ENCODE data around the gene GATAD1. TPM values are rescaled to one million over a fixed set of nuclear protein-coding genes. Genes with fewer than 3 reads are reported as not detected.

The GATAD1 gene
- total and polyA plus RNA-seq, 2 experiments from 2014 or later, result 15.4 to 30.8 TPM

DNA sequence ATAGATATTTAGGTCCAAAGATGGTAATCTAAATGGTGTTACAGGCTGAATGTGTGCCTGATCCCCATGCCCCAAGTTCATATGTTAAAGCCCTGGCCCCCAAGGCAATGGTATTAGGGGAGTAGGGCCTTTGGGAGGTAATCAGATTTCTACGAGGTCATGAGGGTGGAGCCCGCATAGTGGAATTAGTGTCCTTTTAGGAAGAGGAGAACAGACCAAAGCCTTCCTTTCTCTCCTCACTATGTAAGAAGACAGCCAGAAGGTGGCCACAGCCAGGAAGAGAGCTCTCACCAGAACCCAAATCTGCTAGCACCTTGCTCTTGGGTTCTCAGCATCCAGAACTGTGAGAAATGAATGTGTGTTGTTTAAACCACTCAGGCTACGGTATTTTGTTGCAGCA is 15.3 kb downstream of the GATAD1 start (continued):
- no peak for TF ChIP-seq ZNF462 (CRISPR knock-in tag; IDR thresholded peaks at IDR 0.05)
- TF ChIP-seq JUNB (IDR thresholded peaks at IDR 0.05; ENCODE audit: unreplicated experiment), result no peak
- TF ChIP-seq POLR2AphosphoS5 (IDR thresholded peaks at IDR 0.05; ENCODE audit: low read depth), result no peak
- no peak for TF ChIP-seq ZNF114 (CRISPR knock-in tag; IDR thresholded peaks at IDR 0.05)
- TF ChIP-seq NANOG (IDR thresholded peaks at IDR 0.05; ENCODE audit: borderline replicate concordance), result no peak
- no peak for TF ChIP-seq EZH2 (IDR thresholded peaks at IDR 0.05; ENCODE audit: low read depth, unreplicated experiment)

DNA sequence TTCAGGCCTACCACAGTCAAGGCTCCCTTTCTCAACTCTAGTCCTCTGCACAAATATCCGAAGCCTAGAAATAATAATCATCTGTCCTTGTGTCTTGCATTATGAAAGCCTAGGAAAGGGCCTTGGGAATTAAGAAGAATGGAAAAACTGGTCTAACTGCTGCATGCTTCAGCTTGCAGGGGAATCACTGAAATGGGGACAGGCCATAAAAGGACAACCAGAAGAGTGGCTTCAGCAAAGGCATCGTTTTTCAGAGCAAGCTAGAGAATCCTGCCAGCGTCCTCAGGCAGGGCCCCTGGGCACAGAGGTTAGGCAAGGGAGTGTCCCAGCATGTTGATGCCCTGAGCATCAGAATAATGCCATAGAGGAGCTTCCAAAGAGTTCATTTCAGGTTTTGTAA is 17.2 kb downstream of the GATAD1 start:
- Histone ChIP-seq H3K4me1 (ENCODE audit: insufficient read depth) (no peaks in the 10 kb centered on the region), H3K27ac (ENCODE audit: low read depth) (no peak overlapping the region), H3K9me2 (ENCODE audit: insufficient read depth) (no peaks in the 10 kb centered on the region), H4K20me1 (replicated peaks; ENCODE audit: insufficient read depth) (no peaks in the 10 kb centered on the region), H3K27me3 (ENCODE audit: insufficient read depth) (no peaks in the 10 kb centered on the region), H3K4me2 (no peak overlapping the region), H3F3A (replicated peaks; ENCODE audit: low read depth) (no peaks in the 10 kb centered on the region; the same call in 1 of the 2 replicates), H3K79me2 (replicated peaks; ENCODE audit: insufficient read depth) (no peaks in the 10 kb centered on the region), H3K4me3 (no peak overlapping the region), H3K36me3 (ENCODE audit: insufficient read depth) (no peaks in the 10 kb centered on the region), H2AFZ (no peak overlapping the region)
- Mint-ChIP-seq H3K36me3 (ENCODE audit: low read depth) (peaks cover 20% of the 10 kb centered on the region), H3K27ac (no peak overlapping the region), H3K9me3 (peaks cover 22% of the 10 kb centered on the region), H3K27me3 (ENCODE audit: insufficient read depth, low read depth, poor library complexity) (no peaks in the 10 kb centered on the region), H3K4me3 (no peak overlapping the region), H3K4me1 (no peaks in the 10 kb centered on the region; the same call in 2 of the 3 replicates)
- no peak for TF ChIP-seq EZH2 (IDR thresholded peaks at IDR 0.05; ENCODE audit: low read depth, unreplicated experiment)
- no peak for TF ChIP-seq ZNF331 (CRISPR knock-in tag; IDR thresholded peaks at IDR 0.05; ENCODE audit: low read depth)
- TF ChIP-seq CREB1 (CRISPR knock-in tag; IDR thresholded peaks at IDR 0.05; ENCODE audit: low read depth), result no peak
- TF ChIP-seq JUNB (IDR thresholded peaks at IDR 0.05; ENCODE audit: unreplicated experiment), result no peak
- ATAC-seq, result no peak
- no peak for DNase-seq (ENCODE audit: low spot score)

Data from GM23338 (cell line).